Activated CD8-positive, alpha-beta memory T cell treated with anti-CD3 and anti-CD28 coated beads, Interleukin-2, amount 50 U/mL, for 4 hours (primary cell): ENCODE measurements around the gene TMEM62.
"Not testable (repeated sequence)": the region's sequence is repeated elsewhere in the genome, so short reads cannot be mapped to it uniquely, and the experiment has no call there.

Source experiments
- DNase-seq: peaks from one replicate; pipeline ENCODE4 v3.0.0-alpha.2; 2020

The TMEM62 gene

GRCh38 chr15:43210807-43211206, 77.4 kb downstream of the TMEM62 start:
- DNase-seq, result no peak

- DNase-seq, result no peak
Measured at GRCh38 chr15:43211224-43211735, 77.9 kb downstream of the TMEM62 start.

- DNase-seq, result no peak
Measured at GRCh38 chr15:43212299-43212698, 78.9 kb downstream of the TMEM62 start.

- DNase-seq, result no peak
Measured at GRCh38 chr15:43212951-43213350, 79.6 kb downstream of the TMEM62 start.

- no peak for DNase-seq
Measured at GRCh38 chr15:43213466-43213865, 80.1 kb downstream of the TMEM62 start.

GRCh38 chr15:43214169-43214568, 80.8 kb downstream of the TMEM62 start:
- no peak for DNase-seq

GRCh38 chr15:43214592-43215295, 81.4 kb downstream of the TMEM62 start:
- no peak for DNase-seq

- no peak for DNase-seq
Measured at GRCh38 chr15:43215961-43216360, 82.6 kb downstream of the TMEM62 start.

GRCh38 chr15:43218908-43219706, 85.7 kb downstream of the TMEM62 start:
- no peak for DNase-seq

GRCh38 chr15:43219929-43220928, 86.8 kb downstream of the TMEM62 start:
- no peak for DNase-seq

GRCh38 chr15:43220991-43221403, 87.6 kb downstream of the TMEM62 start, which contains the start of gene EPB42:
TSS of gene EPB42 (minus strand) at chr15:43221018. CDS start at chr15:43220825, 193 bp downstream.
- DNase-seq, result no peak

- no peak for DNase-seq
Measured at GRCh38 chr15:43221422-43221821, 88.0 kb downstream of the TMEM62 start.

- DNase-seq, result no peak
Measured at GRCh38 chr15:43225201-43225949, 92.0 kb downstream of the TMEM62 start.

GRCh38 chr15:43225950-43226255, 92.5 kb downstream of the TMEM62 start:
- DNase-seq, result not testable (repeated sequence)

GRCh38 chr15:43226436-43227305, 93.3 kb downstream of the TMEM62 start:
- no peak for DNase-seq

GRCh38 chr15:43229977-43230376, 96.6 kb downstream of the TMEM62 start:
- DNase-seq, result no peak

- no peak for DNase-seq
Measured at GRCh38 chr15:43230640-43231115, 97.3 kb downstream of the TMEM62 start.

- no peak for DNase-seq
Measured at GRCh38 chr15:43232289-43232874, 99.0 kb downstream of the TMEM62 start.
